Measurements from ENCODE around the gene MACROD1.

DNA sequence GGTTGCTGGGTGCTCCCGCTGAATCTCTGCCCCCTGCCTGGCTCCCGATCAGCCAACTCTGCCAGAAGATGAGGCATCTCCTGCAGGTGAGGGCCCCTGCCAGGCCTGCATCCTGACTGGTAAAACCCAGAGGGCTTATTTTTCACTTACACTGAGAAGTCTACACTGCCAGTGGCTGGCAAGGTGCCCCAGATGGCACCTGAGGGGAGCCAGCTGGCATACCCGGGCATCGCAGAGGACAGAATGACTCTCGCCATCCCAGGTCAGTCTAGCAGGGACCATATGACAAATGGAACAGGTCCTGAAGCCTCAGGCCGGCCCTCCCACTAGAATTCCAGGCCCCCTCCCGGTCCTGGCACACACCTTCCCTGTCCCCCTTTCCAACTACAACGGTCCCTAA is 30.9 kb downstream of the MACROD1 start:
- TF ChIP-seq CTCF (IDR thresholded peaks at IDR 0.05; ENCODE audit: insufficient read depth, low read depth, low read length) (no peak), EZH2 (IDR thresholded peaks at IDR 0.05; ENCODE audit: insufficient read depth, low read length) (no peak)

Data from astrocyte (in vitro differentiated cells and primary cell).